Natural killer cell treated with Interleukin-12 subunit alpha and Interleukin-12 subunit beta and Interleukin-15 and Interleukin-18, amount 100 ng/mL, for 72 hours (primary cell): ENCODE measurements around the gene BMPR1A. TPM values are rescaled to one million over a fixed set of nuclear protein-coding genes. Genes with fewer than 3 reads are reported as not detected.
A peak's percentile ranks its signal among the peaks of the same experiment; 100 is the strongest.
"Not testable (repeated sequence)": the region's sequence is repeated elsewhere in the genome, so short reads cannot be mapped to it uniquely, and the experiment has no call there.

Experiments
- ATAC-seq, 2 donors: fragments of 150-1000 bp; cut with Tn5 transposase in 1 of 2; sonication (Bioruptor Pico), chemical (Tn5 transposase) in 1 of 2; 2 replicates each; pipeline ENCODE4 v1.10.0; 2021
- DNase-seq: peaks from one replicate; pipeline ENCODE4 v3.0.0; 2022; ENCODE audit warnings: low spot score
- H3K27ac Mint-ChIP-seq, 2 donors: 1 replicate in 1 of 2; 2 replicates in 1 of 2; pipeline ENCODE4 v1.8.0; 2022; ENCODE audit warnings: mixed read lengths in 2 of 2, mild to moderate bottlenecking in 1 of 2, moderate library complexity in 1 of 2
- H3K27me3 Mint-ChIP-seq, 2 donors: 1 replicate in 1 of 2; 2 replicates in 1 of 2; pipeline ENCODE4 v1.8.0; 2022; ENCODE audit warnings: mixed read lengths in 2 of 2
- H3K36me3 Mint-ChIP-seq: one replicate; pipeline ENCODE4 v1.8.0; 2022; ENCODE audit warnings: mixed read lengths
- H3K4me1 Mint-ChIP-seq, 2 donors: 1 replicate in 1 of 2; 2 replicates in 1 of 2; pipeline ENCODE4 v1.8.0; 2022; ENCODE audit warnings: low read depth in 2 of 2, mixed read lengths in 2 of 2, mild to moderate bottlenecking in 1 of 2
- H3K4me3 Mint-ChIP-seq: one replicate; pipeline ENCODE4 v1.8.0; 2022; ENCODE audit warnings: mixed read lengths
- H3K9me3 Mint-ChIP-seq: 2 replicates; pipeline ENCODE4 v1.8.0; 2022; ENCODE audit warnings: mixed read lengths
- total RNA-seq, 2 donors: library from RNA; stranded (reverse); gene quantifications; one replicate each; pipeline ENCODE4 v1.2.3, GENCODE V29; 2022

Gene BMPR1A
- total RNA-seq, 2 donors from 2014 or later = 8.2 to 11.5 TPM

DNA sequence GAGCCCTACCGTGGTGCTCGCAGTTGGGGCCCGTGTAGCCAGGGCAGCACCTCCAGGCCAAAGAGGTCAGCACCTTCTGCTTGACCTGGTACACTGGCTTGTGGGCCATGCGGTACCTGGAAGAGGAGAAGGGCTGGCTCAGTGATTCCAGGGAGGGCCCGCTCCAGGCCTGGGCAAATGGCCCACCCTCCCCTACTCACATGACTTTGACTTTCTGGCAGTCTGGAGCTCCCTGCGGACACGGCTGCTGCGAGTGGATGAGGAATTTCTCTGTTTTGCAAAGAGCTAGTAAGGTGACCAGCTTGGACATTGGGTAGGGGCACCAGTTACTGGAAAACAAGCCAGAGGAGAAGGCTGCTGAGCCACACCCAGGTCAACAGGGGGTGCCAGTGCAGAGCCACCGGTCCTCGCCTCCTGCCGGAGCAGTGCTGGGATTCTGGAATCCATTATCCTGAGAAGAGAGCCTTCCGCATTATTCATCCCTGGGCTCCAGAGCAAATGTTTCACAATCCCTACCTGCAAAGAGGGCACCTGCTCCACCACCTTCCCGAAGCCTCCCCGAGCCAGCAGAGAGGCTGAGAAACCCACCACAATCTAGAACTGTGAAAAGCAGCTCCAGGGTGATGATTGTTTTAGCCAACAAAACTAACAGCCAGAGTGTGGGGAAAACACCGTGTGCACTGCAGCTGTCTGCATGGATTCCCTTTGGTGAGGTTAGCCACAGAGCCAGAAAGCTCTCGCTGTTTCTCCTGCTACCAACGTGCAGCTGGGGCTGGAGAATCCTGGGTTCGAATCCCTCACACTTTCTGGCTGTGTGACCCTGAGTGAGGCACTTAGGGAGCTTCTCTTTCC is 189.2 kb downstream of the BMPR1A start:
- Mint-ChIP-seq H3K4me1 (peaks cover 0 to 8% of the 10 kb centered on the region in 2 donors), H3K36me3 (no peaks in the 10 kb centered on the region), H3K27ac (no peak overlapping the region), H3K9me3 (no peaks in the 10 kb centered on the region), H3K27me3 (peaks cover 0 to 5% of the 10 kb centered on the region in 2 donors), H3K4me3 (no peak overlapping the region)
- DNase-seq (no peak), ATAC-seq (no peak)

DNA sequence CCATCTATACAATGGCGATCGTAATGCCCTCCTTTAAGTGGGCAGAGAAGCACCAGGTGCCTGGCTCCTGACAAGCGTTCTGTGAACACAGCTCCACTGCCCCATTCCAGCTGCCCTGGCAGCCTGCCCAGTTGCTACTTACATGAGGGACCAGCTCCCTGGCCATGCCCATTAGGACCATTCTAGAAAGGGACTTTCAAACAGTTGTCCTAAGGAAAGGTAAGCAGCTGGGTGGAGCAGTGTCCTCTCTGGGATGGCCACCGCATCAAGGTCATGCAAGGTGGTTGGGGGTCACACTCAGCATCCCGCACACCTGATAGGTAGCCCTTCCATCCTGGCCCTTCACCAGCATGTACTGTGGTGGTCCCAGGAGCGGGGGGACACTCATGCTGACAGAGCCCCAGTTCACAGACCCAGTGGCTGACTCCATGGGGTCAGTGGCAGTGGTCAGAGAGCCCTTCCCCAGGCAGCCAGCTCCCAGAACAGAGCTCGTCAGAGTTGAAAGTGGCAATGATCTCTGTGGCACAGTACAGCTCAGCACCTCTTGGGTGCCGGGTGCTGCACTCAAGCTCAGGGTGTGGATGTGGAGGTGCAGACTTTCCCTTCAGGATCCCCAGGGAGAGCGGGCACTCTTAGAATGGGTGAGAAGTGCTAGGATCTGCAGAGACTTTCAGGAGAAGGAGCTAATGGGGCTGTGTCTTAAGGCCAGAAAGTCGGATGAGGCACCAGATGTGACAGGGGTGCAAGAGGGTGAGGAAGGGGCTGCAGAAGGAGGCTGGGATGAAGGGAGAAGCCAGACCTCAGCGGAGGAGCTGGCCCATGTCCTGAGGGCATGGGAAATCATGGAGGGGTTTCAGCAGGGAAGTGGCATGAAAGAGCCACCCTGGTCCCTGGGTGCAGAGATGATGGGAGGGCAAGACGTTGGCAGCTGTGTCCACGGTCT is 190.1 kb downstream of the BMPR1A start:
- peak; percentile 44 for DNase-seq
- no peak overlapping the region for H3K4me3 Mint-ChIP-seq

DNA sequence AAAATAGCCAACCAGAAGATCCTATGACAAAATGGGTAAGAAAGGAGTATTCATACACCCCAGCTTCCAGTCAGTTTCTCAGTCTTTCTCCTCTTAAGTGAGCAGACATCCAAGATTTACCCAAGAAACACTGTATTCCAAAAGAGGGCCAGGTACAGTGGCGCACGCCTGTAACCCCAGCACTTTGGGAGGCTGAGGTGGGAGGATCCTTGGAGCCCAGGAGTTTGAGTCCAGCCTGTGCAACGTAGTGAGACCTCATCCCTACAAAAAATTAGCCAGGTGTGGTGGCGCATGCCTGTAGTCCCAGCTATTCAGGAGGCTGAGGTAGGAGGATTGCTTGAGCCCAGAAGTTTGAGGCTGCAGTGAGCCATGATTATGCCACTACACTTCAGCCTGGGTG is 191.4 kb downstream of the BMPR1A start:
- not testable (repeated sequence) for ATAC-seq, H3K9me3 Mint-ChIP-seq, H3K27ac Mint-ChIP-seq, DNase-seq, H3K36me3 Mint-ChIP-seq, H3K4me3 Mint-ChIP-seq, H3K27me3 Mint-ChIP-seq, H3K4me1 Mint-ChIP-seq

More for the DNA sequence above, 190.1 kb downstream of the BMPR1A start:
- H3K27me3 Mint-ChIP-seq = peaks cover 0 to 5% of the 10 kb centered on the region in 2 donors
- peaks cover 0 to 8% of the 10 kb centered on the region in 2 donors for H3K4me1 Mint-ChIP-seq
- ATAC-seq = peak in 1 of 2 donors; percentile 43
- H3K27ac Mint-ChIP-seq = no peak overlapping the region
- H3K9me3 Mint-ChIP-seq = no peaks in the 10 kb centered on the region
- H3K36me3 Mint-ChIP-seq = no peaks in the 10 kb centered on the region

DNA sequence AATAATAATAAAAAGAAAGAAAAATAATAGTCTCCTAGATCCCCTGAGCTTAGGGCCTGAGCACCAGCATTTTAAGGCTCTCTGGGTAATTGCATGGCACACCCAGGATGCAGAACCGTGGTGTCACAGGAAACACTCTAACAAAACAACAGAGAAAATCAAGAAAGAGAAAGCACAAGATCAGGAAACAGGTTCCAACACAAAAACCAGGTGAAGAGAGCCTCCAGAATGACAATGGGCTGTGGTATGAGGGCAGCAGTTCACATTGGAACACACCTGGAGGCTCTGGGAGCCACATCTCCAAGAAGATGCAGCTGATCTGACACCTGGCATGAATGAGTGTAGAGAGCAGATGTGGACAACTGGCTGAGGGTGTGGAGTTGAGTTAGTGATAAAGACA is 193.9 kb downstream of the BMPR1A start:
- DNase-seq = no peak
- no peak for ATAC-seq

DNA sequence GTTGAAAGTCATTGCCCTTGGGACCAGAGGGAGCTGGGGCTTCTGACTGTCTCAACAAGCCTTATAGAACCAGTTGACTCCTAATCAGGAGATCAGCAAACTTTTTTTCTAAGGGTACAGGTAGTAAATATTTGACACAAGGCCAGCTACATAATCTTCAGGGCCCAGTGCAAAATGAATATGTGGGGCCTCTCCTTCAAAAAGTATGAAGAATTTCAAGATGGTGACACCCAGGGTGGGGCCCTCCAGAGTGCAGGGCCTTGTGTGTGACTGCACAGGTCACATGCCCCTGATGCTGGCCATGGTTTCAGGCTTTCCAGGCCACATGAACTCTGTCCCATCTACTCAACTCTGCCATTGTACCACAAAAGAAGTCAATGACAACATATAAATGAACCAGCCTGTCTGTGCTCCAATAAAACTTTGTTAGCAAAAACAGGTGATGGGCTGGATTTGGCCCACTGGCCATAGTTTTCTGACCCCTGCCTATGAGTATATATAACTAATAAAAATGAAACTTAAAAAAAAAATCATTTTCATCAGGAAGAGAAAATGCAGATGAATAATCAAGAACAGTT is 194.9 kb downstream of the BMPR1A start:
- Mint-ChIP-seq H3K27ac (no peak overlapping the region), H3K4me3 (no peak overlapping the region)
- DNase-seq = no peak

More for the DNA sequence above, 193.9 kb downstream of the BMPR1A start:
- Mint-ChIP-seq H3K27ac (no peak overlapping the region), H3K4me3 (no peak overlapping the region), H3K9me3 (peaks cover 8% of the 10 kb centered on the region), H3K36me3 (peaks cover 9% of the 10 kb centered on the region), H3K27me3 (peaks cover 0 to 5% of the 10 kb centered on the region in 2 donors), H3K4me1 (peaks cover 0 to 4% of the 10 kb centered on the region in 2 donors)

DNA sequence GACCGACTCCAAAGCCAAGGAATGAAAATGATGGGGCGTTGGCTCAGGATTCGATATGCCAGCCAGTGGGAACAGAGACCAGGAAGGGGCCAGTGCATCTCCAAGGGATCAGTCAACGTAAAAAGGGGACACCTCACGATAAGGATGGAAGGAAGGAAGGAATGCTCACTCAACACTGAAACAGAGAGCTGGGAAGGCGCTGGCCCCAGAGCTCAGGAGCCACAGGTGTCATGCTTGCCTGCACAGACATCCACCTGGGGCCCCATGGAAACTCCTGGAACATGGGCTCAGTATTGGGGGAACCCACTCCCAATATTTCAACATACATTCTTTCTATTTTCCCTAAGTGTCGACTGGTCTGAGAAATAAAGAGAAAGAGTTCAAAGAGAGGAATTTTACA is 195.7 kb downstream of the BMPR1A start:
- H3K4me3 Mint-ChIP-seq = no peak overlapping the region
- DNase-seq = no peak
- no peaks in the 10 kb centered on the region for H3K27me3 Mint-ChIP-seq
- peaks cover 0 to 4% of the 10 kb centered on the region in 2 donors for H3K4me1 Mint-ChIP-seq
- peaks cover 9% of the 10 kb centered on the region for H3K36me3 Mint-ChIP-seq
- peaks cover 8% of the 10 kb centered on the region for H3K9me3 Mint-ChIP-seq
- no peak overlapping the region for H3K27ac Mint-ChIP-seq
- ATAC-seq = no peak

More for the DNA sequence above, 194.9 kb downstream of the BMPR1A start:
- no peak for ATAC-seq
- Mint-ChIP-seq H3K27me3 (peaks cover 0 to 5% of the 10 kb centered on the region in 2 donors), H3K9me3 (peaks cover 8% of the 10 kb centered on the region), H3K4me1 (peaks cover 0 to 4% of the 10 kb centered on the region in 2 donors), H3K36me3 (peaks cover 9% of the 10 kb centered on the region)

DNA sequence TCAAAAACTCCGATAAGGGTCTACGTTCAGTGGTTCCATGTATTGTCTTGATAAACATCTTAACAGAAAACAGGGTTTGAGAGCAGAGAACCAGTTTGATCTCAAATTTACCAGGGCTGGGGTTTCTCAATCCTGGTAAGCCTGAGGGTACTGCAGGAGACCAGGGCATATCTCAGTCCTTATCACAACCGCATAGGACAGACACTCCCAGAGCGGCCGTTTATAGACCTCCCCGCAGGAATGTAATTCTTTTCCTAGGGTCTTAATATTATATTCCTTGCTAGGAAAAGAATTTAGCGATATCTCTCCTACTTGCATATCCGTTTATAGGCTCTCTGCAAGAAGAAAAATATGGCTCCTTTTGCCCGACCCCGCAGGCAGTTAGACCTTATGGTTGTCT is 196.3 kb downstream of the BMPR1A start:
- H3K4me3 Mint-ChIP-seq, H3K36me3 Mint-ChIP-seq, DNase-seq, ATAC-seq, H3K4me1 Mint-ChIP-seq, H3K9me3 Mint-ChIP-seq, H3K27me3 Mint-ChIP-seq, H3K27ac Mint-ChIP-seq: not testable (repeated sequence)

DNA sequence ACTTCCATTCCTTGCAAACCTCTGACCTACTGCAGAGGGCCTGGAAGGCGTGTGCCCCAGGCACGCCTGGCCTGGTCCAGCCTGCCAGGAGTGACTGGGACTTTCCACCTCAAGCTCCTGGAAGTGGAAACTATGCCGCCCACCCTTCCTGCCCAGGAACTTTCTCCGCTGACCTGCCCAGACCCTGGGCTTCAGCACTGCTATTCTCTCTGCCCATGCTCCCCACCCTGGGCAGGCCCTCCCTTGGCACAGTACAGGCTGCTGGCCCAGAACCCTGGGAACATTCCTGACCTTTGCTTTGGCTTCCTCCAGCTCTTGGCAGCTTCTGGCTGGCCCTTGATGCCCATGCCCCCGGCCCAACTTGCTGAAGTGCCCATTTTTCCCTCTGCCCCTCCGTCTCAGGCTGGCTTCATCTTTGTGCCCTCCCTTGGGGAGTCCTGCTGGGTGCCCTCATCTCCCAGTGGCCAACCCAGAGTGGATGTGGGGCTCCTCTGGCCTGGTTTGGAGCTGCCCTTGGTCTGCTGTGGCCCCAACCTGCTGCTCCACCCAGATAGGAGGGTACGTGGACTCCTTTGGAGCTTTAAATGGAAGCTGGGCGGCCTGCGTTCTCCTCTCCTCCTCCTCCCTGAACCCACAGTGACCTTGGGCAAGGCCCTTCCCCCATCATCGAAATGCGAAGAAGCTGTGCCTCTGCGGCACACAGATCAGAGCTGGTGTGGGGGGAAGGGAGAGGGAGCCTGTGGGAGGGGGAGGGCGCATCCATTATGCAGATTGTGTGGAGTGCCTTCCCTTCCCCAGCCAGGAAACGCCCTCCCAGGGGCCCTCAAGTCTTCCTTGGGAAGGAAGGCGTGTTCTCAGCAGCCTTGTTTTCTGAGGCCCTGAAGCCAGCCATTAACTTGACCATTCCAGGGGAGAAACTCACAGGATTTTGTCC is 197.6 kb downstream of the BMPR1A start:
- DNase-seq (no peak), ATAC-seq (no peak)
- Mint-ChIP-seq H3K27me3 (no peaks in the 10 kb centered on the region), H3K27ac (no peak overlapping the region), H3K9me3 (peaks cover 8% of the 10 kb centered on the region), H3K4me1 (peaks cover 0 to 4% of the 10 kb centered on the region in 2 donors), H3K36me3 (peaks cover 9% of the 10 kb centered on the region), H3K4me3 (no peak overlapping the region)

DNA sequence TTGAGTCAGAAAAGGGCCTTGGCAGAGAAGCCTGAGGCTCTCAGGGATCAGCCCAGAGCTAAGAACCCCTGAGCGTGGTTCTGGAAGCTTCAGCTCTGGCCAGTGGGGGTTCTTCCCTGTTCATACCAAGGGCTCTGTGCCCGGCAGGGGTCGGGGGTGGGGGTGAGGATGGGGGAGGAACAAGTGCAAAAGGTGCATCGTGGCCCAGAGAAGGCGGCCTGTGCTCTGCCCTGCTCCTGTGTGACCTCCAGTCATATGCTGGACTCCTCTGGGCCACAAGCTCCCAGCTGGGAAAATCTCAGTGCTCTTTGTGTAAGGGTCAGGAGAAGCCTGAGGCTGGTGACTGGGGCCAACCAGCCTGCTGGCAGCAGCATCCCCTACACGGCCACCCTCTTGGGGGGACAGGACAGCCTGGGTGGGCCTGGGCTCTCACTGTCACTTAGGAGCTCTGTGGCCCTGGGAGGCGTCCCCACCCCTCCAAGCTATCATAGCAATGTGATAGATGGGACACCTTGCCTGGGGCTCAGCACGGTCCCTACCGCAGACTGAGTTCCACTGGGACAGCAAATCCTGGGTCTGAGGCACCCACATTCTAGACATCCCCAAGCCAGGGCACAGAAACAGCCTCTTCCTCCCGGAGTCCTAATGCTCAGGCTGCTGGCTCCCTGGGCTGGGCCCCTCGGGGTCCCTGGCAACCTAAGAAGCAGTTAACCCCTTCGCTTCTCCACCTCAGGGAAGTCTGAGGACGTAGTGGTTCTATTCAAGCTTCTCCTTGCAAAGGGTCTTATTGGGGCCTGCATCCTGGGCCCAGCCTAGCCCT is 198.5 kb downstream of the BMPR1A start:
- Mint-ChIP-seq H3K4me3 (no peak overlapping the region), H3K27ac (no peak overlapping the region), H3K27me3 (no peaks in the 10 kb centered on the region), H3K9me3 (peaks cover 8% of the 10 kb centered on the region), H3K36me3 (peaks cover 9% of the 10 kb centered on the region), H3K4me1 (peaks cover 0 to 4% of the 10 kb centered on the region in 2 donors)
- peak; percentile 55 for DNase-seq
- ATAC-seq = no peak

DNA sequence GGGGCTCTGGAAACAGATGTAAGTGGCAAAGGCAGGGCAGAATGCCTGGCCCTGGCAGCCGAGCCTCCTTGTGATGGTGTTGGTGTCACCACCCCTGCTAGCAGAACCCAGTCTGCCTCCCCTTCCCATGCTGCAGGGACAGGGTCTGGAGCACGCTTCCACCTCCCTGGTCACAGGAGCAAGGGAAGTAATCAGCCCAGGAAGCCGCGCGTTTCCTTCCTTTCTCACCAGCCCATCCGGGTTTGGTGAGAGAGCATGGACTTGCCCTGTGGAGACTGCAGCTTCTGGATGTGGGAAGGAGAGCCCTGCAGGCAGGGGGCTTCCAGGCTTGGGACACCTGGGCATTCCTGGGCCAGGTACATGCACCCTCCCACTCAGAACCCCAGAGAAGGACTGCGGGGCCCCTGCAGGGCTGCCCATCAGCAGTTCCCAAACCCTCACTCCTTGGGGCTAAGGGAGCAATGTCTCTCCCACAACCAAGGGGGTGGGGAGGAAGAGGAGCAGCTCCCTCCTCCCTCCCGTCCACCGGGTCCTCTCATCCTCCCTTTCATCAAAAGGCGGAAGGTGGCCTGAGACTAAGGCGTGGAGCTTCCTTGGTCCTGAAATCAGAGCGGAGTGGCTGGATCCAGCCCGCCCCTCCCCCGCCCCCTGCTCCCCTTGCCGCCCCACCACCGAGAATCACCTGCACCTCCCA is 199.2 kb downstream of the BMPR1A start:
- Mint-ChIP-seq H3K4me3 (no peak overlapping the region), H3K27ac (no peak overlapping the region), H3K27me3 (no peaks in the 10 kb centered on the region), H3K9me3 (peaks cover 8% of the 10 kb centered on the region), H3K36me3 (peaks cover 9% of the 10 kb centered on the region), H3K4me1 (no peaks in the 10 kb centered on the region)
- DNase-seq (peak; percentile 18), ATAC-seq (no peak)

DNA sequence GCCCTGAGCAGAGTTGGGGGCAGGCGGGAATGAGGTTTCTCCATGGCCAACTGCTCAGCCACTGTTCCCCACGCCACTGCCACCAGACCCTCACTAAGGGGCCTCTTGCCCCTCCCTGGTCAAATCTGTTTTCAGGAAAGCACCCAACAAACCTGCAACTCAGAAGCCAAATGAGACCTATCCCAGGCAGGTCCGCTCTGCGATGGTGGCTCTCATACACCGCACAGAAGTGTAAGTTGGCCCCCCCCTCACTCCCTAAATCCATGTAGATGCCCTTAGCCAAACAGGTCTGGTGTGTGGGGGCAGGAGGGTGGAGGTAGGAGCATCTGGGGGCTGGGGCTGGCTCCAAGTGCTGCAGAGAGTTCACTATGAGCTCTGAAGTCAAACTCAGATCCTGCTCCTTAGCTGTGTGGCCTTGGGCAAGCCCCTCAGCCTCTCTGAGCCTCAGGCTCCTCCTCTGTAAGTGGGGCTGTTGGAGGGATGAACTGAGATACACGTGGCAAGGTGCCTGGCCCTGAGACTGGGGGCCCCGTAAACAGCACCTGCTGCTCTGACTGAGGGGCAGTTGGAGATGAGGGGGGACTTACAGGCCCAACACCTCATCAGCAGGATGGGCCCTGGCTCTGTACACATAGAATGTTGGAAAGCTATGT is 199.9 kb downstream of the BMPR1A start:
- Mint-ChIP-seq H3K9me3 (peaks cover 8% of the 10 kb centered on the region), H3K27ac (no peak overlapping the region), H3K4me1 (no peaks in the 10 kb centered on the region), H3K27me3 (no peaks in the 10 kb centered on the region), H3K36me3 (peaks cover 9% of the 10 kb centered on the region), H3K4me3 (no peak overlapping the region)
- DNase-seq = peak; percentile 22
- ATAC-seq = no peak
